RKO (cell line): ENCODE results near the gene FST.

Experiments
- DNase-seq: peaks from one replicate; pipeline ENCODE4 v3.0.0-alpha.2; 2016; ENCODE audit warnings: low spot score

Gene FST

GRCh38 chr5:53520813-53521212, 40.4 kb downstream of the FST start:
- no peak for DNase-seq
